ENCODE measurements around the gene EFR3B. TPM values are rescaled to one million over a fixed set of nuclear protein-coding genes. Genes with fewer than 3 reads are reported as not detected.

EFR3B gene
- total and polyA plus RNA-seq, 2 of the 13 experiments (the other 11 are each of a cell fraction or from before 2014, with no cell fraction given): 0.42 TPM

- TF ChIP-seq NFE2L1 (CRISPR knock-in tag; IDR thresholded peaks at IDR 0.05; ENCODE audit: borderline replicate concordance) (no peak), ZNF784 (CRISPR knock-in tag; IDR thresholded peaks at IDR 0.05; ENCODE audit: borderline replicate concordance) (no peak), IRF2 (CRISPR knock-in tag; IDR thresholded peaks at IDR 0.05) (0 out of 2 replicates have a peak, but pooled peaks have one; percentile 22), ZNF746 (CRISPR knock-in tag; IDR thresholded peaks at IDR 0.05) (peak; percentile 44; the same call in 1 of the 2 replicates), ZBTB43 (CRISPR knock-in tag; conservative IDR thresholded peaks at IDR 0.05) (no peak), AGO1 (IDR thresholded peaks at IDR 0.05; ENCODE audit: low read depth, low read length, poor library complexity, severe bottlenecking) (no peak), ETV5 (CRISPR knock-in tag; IDR thresholded peaks at IDR 0.05; ENCODE audit: borderline replicate concordance) (no peak), ZNF251 (CRISPR knock-in tag; IDR thresholded peaks at IDR 0.05) (no peak), ZNF256 (CRISPR knock-in tag; conservative IDR thresholded peaks at IDR 0.05) (no peak), ZNF670 (CRISPR knock-in tag; IDR thresholded peaks at IDR 0.05; ENCODE audit: borderline replicate concordance) (0 out of 2 replicates have a peak, but pooled peaks have one; percentile 44), REXO4 (CRISPR knock-in tag; IDR thresholded peaks at IDR 0.05; ENCODE audit: borderline replicate concordance) (no peak), ZHX2 (IDR thresholded peaks at IDR 0.05; ENCODE audit: low read depth) (no peak), ZHX2 (CRISPR knock-in tag; IDR thresholded peaks at IDR 0.05; ENCODE audit: borderline replicate concordance) (no peak), TRIM22 (IDR thresholded peaks at IDR 0.05) (no peak), HMGA1 (CRISPR knock-in tag; conservative IDR thresholded peaks at IDR 0.05) (no peak), ZNF292 (CRISPR knock-in tag; IDR thresholded peaks at IDR 0.05; ENCODE audit: borderline replicate concordance, low read depth) (peak; percentile 69), BRF2 (CRISPR knock-in tag; IDR thresholded peaks at IDR 0.05) (no peak), ZBTB42 (CRISPR knock-in tag; IDR thresholded peaks at IDR 0.05) (no peak), PHF21A (CRISPR knock-in tag; IDR thresholded peaks at IDR 0.05) (peak; percentile 69; the same call in 1 of the 2 replicates)
These were observed 459 bp upstream of the EFR3B start (continued) for GRCh38 chr2:25041307-25041927.
